H1 (cell line): ENCODE measurements around the gene CISD2.
"Not testable (repeated sequence)": the region's sequence is repeated elsewhere in the genome, so short reads cannot be mapped to it uniquely, and the experiment has no call there.

Experiments used
- BRCA1 ChIP-seq: IDR thresholded peaks from 2 replicates; pipeline ENCODE4 v1.6.1; 2012; ENCODE audit warnings: low read depth, low read length, improper control_type of control experiment
- CBX5 ChIP-seq: fragments of 300-800, 300-1000 bp; sonication (generic); IDR thresholded peaks from 2 replicates; pipeline ENCODE4 v1.7.1; 2016; ENCODE audit warnings: antibody characterized with exemption, low read length, low read depth
- EGR1 ChIP-seq: IDR thresholded peaks from 2 replicates; pipeline ENCODE4 v1.6.1; 2011; ENCODE audit warnings: low read depth, low read length, borderline replicate concordance
- RXRA ChIP-seq: IDR thresholded peaks from 2 replicates; pipeline ENCODE4 v1.6.1; 2011; ENCODE audit warnings: low read depth, mild to moderate bottlenecking, low read length, moderate library complexity; ENCODE audit not compliant: insufficient read depth

GRCh38 chr4:102877477-102878106 lies 8.8 kb downstream of the CISD2 start:
- TF ChIP-seq CBX5, EGR1, RXRA, BRCA1: not testable (repeated sequence)
